HG03460 (cell line): ENCODE measurements around the gene TOX4.
"Not testable (repeated sequence)": the region's sequence is repeated elsewhere in the genome, so short reads cannot be mapped to it uniquely, and the experiment has no call there.

Experiments used
- ATAC-seq: cut with Tn5 transposase; IDR thresholded peaks from one replicate; pipeline ENCODE4 v1.9.1; 2021; ENCODE audit not compliant: unreplicated experiment

TOX4 gene

GRCh38 chr14:21476925-21477681 lies at the start of gene TOX4, which contains the start of gene RAB2B:
TOX4 (plus strand) TSS chr14:21477195; CDS start chr14:21477279, 84 bp downstream.
RAB2B (minus strand) TSS chr14:21476959; CDS start chr14:21476872, 87 bp downstream.
- peak; percentile 99 for ATAC-seq

GRCh38 chr14:21428930-21429329 lies 48.1 kb upstream of the TOX4 start:
- ATAC-seq: no peak

- ATAC-seq: no peak
Observed at GRCh38 chr14:21431126-21431525, 45.9 kb upstream of the TOX4 start.

GRCh38 chr14:21436567-21437062 lies 40.4 kb upstream of the TOX4 start:
- ATAC-seq: no peak

- ATAC-seq: peak; percentile 99
Observed at GRCh38 chr14:21437063-21437901, 39.7 kb upstream of the TOX4 start.

GRCh38 chr14:21440859-21441258 lies 36.1 kb upstream of the TOX4 start:
- ATAC-seq: no peak

- not testable (repeated sequence) for ATAC-seq
Observed at GRCh38 chr14:21442657-21443056, 34.3 kb upstream of the TOX4 start.

GRCh38 chr14:21449899-21450216 lies 27.1 kb upstream of the TOX4 start:
- ATAC-seq: no peak

- ATAC-seq: no peak
Observed at GRCh38 chr14:21454843-21455544, 22.0 kb upstream of the TOX4 start.

- ATAC-seq: peak; percentile 28
Observed at GRCh38 chr14:21455592-21455911, 21.4 kb upstream of the TOX4 start.

- ATAC-seq: peak; percentile 97
Observed at GRCh38 chr14:21455912-21456667, 20.9 kb upstream of the TOX4 start, which contains the start of gene CHD8. CHD8 (minus strand) TSS chr14:21456123; CDS start chr14:21431643, 24,480 bp downstream.

- ATAC-seq: no peak
Observed at GRCh38 chr14:21467616-21468015, 9.4 kb upstream of the TOX4 start.

- ATAC-seq: no peak
Observed at GRCh38 chr14:21475767-21476522, 1.1 kb upstream of the TOX4 start.

- peak; percentile 28 for ATAC-seq
Observed at GRCh38 chr14:21476523-21476924, 471 bp upstream of the TOX4 start.

- ATAC-seq: no peak
Observed at GRCh38 chr14:21486640-21487087, 9.7 kb downstream of the TOX4 start.

- no peak for ATAC-seq
Observed at GRCh38 chr14:21494902-21495762, 18.1 kb downstream of the TOX4 start.

- ATAC-seq: no peak
Observed at GRCh38 chr14:21496453-21496852, 19.5 kb downstream of the TOX4 start.

GRCh38 chr14:21498540-21499526 lies 21.8 kb downstream of the TOX4 start:
- no peak for ATAC-seq
